ENCODE results near the gene HUWE1.

The HUWE1 gene

GRCh38 chrX:53684415-53685192 lies 1.9 kb downstream of the HUWE1 start:
- no peak for FAIRE-seq

- FAIRE-seq = peak; percentile 95
These were observed 2.7 kb downstream of the HUWE1 start for GRCh38 chrX:53683556-53684414.

- FAIRE-seq = no peak
These were observed 3.5 kb downstream of the HUWE1 start for GRCh38 chrX:53682885-53683555.

GRCh38 chrX:53681661-53682060 lies 4.9 kb downstream of the HUWE1 start:
- FAIRE-seq = no peak

DNA sequence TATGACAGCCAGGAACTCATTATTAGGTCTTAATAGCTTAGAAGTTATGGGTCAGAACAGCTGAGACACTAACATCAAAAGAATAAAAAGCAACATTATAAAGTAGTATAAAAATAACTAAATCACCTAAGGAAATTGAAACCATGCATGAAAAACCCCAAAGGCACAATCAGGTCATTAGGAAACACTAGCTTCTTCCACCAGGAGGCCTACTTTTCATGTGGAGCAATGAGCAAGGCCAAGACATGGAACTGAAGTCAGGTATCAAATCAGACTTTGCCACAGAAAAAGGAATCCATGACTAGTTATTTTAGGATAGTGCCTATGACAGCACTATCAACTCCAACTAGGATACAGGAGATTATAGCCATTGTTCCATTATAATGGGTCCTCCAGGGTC lies 7.9 kb downstream of the HUWE1 start:
- no peak for FAIRE-seq

DNA sequence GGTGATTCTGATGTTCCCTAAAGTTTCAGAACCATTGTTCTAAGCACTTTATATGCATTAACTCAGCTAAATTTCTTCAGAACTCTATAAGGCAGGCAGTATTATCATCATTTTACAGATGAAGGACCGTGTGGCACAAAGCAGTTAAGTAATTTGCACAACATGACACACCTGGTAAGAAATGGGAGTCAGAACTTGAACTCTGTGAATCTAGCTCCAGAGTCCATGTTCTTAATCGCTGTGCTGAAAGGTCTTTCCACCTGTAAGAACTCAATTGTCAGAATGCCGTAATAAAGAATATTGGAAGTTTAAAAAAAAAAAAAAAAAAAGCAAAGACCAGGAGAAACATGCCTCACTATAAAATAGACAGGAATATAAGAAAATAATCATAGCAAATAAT lies 9.2 kb downstream of the HUWE1 start:
- FAIRE-seq = no peak

DNA sequence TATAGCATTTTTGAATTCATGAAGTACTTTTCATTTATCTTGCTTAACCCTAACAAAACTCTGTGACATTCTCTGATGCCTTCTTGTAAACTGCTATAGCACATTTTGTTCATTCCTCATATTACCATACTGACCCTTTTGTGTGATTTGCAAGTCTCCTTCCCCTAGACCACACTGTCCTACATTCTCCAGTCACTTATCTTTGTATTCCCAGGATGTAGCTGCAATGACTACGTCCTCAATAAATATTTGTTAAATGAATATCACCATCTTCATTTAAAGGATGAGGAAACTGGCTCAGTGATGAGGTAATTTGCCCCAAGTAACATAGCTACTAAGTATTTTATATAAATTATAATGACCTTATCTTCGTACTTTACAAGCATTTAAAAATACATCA lies 11.9 kb downstream of the HUWE1 start:
- FAIRE-seq = no peak

- no peak for FAIRE-seq
These were observed 17.3 kb downstream of the HUWE1 start for GRCh38 chrX:53669258-53669657.

DNA sequence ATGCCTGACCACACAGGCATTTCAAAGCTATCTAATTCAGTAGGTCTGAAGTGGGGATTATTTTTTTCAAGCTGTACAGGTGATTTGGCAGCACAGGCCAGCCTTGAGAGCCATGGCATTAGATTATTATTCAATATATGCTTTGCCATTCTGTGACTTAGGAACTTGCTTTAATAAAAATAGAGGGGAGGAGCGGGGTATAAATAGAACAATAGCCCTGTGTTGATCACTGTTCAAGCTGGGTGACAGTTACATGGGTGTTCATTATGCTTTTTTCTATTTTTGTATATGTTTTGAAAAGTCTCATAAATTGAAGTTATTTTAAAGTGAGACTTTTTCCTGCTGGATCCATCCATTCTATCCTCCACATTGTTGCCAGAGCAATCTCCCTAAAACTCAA lies 20.3 kb downstream of the HUWE1 start:
- no peak for FAIRE-seq

DNA sequence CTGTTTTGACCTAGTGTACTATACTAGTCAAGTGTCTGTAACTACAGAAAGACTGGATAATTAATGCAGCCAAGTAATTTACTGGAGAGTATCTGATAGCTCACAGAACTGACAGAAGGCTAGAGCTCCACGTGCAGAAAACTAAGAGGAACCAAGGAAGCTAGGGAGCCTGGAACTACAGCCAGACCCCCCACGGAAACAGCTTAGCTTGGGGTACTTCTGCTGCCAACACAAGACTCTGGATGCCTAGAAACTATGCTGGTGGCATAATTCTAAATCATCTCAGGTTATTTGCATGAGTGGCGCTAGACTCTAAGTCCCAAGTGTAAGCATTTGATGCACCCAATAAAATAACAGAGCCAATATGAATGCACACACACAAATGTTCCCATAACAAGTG lies 26.5 kb downstream of the HUWE1 start:
- no peak for FAIRE-seq

- no peak for FAIRE-seq
These were observed 27.5 kb downstream of the HUWE1 start for GRCh38 chrX:53659039-53659438.

DNA sequence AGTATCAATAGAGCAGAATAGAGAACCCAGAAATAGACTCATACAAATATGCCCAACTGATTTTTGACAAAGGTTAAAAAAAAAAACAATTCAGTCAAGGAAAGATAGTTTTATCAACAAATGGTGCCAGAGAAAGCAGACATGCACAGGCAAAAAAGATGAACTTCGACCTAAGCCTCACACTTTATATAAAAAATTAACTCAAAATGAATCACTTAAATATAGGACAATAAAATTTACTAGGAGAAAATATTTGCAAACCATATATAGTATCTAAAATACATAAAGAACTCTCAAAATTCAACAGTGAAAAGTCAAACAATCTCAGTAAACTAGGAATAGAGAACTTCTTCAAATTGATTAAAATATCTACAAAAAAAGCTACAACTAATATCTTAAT lies 29.7 kb downstream of the HUWE1 start:
- no peak for FAIRE-seq

DNA sequence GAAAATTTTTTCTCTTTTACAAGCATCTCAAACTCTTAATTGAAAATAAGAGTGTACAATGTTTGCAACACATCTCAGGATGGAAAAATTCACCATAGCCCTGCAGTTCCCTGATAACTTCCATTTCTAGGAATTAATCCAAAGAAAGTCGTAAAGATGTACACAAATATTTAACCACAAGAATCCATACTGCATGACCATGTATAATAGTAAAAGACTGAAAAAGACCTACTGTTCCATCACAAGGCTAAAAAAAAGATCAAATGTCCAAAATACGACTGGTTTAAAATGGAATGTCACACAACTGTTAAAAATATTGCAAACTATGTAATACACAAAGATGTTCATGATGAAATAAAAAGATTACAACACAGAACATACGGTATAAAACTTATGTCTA lies 32.1 kb downstream of the HUWE1 start:
- FAIRE-seq = no peak

GRCh38 chrX:53644751-53645150 lies 41.8 kb downstream of the HUWE1 start:
- FAIRE-seq = no peak

GRCh38 chrX:53642337-53642736 lies 44.2 kb downstream of the HUWE1 start:
- no peak for FAIRE-seq

DNA sequence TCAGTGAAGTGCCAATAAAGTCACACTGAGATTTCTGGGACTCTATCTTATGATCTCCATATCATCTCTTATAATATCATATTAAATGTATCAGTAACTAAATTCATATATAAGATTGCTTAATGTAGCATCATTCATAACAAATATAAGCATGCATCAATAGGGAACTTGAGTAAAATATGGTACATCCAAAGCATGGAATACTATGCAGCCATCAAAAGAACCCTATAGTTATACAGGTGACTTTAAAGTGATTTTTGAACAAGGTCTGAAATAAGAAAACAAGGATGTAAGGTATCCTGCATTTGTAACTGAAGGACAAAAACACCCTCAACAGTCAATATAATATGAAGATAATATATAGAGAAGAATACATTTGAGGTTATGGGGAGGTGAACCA lies 47.3 kb downstream of the HUWE1 start:
- peak; percentile 86 for FAIRE-seq

DNA sequence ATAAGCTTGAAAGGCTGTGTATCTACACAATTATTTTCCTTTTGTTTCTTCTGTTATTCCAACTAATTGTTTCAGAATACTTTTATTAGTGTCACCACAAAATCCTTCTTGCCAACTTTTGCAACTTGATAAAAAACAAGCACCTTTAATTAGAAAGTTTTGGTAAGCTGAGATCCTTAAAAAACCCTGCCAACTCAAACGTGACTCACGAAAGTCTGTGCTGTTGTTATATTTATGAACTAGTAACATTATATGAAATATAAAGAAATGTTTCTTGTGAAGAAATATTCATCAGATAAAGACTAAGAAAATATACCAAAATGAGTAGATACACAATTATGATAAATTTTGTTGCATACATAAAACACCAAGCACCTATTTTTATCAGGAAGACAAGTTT lies 49.0 kb downstream of the HUWE1 start:
- peak; percentile 90 for FAIRE-seq

DNA sequence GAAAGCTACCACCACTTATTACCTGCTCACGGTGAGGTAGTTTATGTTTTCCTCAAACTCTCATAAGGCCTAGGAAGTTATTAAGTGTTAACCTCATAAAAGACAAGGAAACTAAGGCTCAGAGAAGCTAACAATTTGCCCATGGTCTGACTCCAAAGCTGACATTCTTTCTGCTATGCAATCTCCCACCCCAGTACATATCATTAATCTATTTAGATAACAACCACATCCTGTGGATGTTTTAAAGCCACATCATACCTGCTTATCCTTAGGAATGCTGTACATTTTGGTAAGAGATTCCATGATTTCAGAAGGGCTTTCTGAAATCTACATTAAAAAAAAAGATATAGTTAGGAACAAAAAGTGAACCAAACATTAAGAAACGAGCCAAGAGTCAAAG lies 55.4 kb downstream of the HUWE1 start:
- FAIRE-seq = no peak

DNA sequence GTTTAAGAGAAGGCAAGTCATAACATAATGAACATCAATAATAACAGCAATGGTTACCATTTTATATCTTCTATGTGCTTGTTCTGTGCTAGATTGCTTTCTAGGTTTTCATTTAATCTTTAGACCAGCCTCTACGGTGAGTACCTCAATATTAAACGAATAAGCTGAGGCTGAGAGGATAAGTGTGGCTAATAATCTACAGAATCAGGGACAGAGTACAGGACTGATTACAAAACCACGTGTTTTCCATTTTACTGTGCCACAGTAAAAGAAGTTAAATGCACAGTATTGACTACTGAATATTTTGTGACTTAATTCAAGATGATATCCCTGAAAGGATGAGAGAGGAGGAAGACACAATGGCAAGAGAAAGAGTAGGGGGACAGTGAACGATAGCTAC lies 56.3 kb downstream of the HUWE1 start:
- FAIRE-seq = peak; percentile 77

DNA sequence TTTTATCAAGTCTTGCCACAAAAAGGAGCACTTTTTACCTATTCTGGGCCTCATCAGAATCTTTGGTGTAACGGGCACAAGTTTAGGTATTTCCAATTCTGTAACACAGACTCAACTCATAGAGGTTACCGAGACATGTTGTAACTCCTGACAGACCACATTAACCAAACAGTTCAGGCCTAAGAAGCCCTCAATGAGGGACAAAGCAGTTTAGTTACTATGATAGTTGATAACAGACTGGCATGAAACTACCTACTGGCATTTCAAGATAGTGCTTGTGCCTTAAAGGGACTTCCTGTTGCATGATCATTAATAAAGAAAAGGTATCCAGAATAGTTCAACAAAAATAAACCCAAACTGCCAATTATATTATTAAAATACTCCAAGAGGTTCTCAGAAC lies 64.1 kb downstream of the HUWE1 start:
- no peak for FAIRE-seq

- no peak for FAIRE-seq
These were observed 65.0 kb downstream of the HUWE1 start for GRCh38 chrX:53621418-53621986.

DNA sequence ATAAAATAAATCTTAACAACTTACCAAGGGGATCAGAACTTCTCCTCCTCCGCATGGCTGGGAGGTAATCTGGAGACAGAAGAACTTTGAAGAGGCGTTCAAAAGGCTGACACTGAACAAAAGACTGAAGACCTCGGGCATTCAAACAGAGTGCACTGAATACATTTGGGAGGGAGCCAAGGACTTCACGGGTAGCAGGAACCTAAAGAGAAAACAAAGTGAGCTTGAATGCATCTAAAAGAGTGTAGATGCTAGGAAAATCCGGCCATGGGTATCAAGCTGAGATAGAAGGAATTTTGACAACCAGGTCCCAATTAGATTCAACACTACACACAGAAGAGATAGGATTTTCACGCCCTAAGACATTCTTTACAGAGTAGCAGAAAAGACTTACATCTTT lies 69.6 kb downstream of the HUWE1 start:
- no peak for FAIRE-seq

- FAIRE-seq = peak; percentile 51
These were observed 80.1 kb downstream of the HUWE1 start for GRCh38 chrX:53606456-53606855.
